Lower leg skin (tissue), 4 donors: ENCODE results near the gene ADGRF5. TPM values are rescaled to one million over a fixed set of nuclear protein-coding genes. Genes with fewer than 3 reads are reported as not detected.

Source experiments
- DNase-seq, 2 donors: peaks; one replicate each; pipeline ENCODE4 v3.0.0-alpha.2; 2019; ENCODE audit warnings: low spot score in 2 of 2
- H3K4me3 ChIP-seq: fragments of 200-600 bp; sonication (generic); 2 replicates; pipeline ENCODE4 v1.5.1; 2017; ENCODE audit warnings: mild to moderate bottlenecking, low read depth; ENCODE audit not compliant: poor library complexity, severe bottlenecking
- POLR2A ChIP-seq, 2 donors: fragments of 450-650 bp; IDR thresholded peaks; one replicate each; pipeline ENCODE4 v1.6.1; 2016 to 2017; ENCODE audit warnings: antibody characterized with exemption in 2 of 2, mild to moderate bottlenecking in 1 of 2, moderate library complexity in 1 of 2
- WGBS, 2 donors: methylation state at CpG; one replicate each; pipeline ENCODE4 v1.1.5; 2018; 5-methylcytosine and 5-hydroxymethylcytosine counted together
- intact Hi-C: fragments of 100-400 bp; cut with DNase I; formaldehyde crosslinking; loops from one replicate; pipeline ENCODE4 v1.15.0; 2023; ENCODE audit warnings: low total_unique reads
- total RNA-seq, 4 donors: library from RNA; depleted of rRNA; stranded (reverse); fragments of >200 nt; gene quantifications; one replicate each; pipeline ENCODE4 v1.1.0, GENCODE V29; 2016
- TF ChIP-seq, protein P1 (sequence below), 3 donors: fragments of 450-650 bp; IDR thresholded peaks; one replicate each; pipeline ENCODE4 v1.5.1; 2016; ENCODE audit warnings: antibody characterized with exemption in 3 of 3, mild to moderate bottlenecking in 3 of 3, moderate library complexity in 2 of 3

Gene ADGRF5
- total RNA-seq, 4 donors from 2014 or later = 3.4 to 14.3 (median 7.4) TPM

DNA sequence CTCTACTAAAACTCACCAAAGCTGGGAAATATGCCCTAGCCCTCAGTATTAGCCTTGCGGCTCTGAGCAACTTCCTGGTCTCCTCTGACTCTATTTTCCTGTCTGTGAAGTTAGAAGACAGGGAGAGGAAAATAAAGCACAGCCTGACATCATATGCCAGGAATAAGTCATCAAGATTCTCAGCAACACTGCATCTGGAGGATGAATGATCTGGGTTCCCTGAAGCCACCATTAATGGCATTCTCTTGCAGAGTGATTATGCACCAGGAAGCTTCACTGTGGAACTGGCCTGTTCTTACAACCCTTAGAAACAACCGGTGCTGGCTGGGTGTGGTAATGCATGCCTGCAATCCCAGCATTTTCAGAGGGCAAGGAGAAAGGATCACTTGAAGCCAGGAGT lies 12.4 kb downstream of the ADGRF5 start:
- intact Hi-C loops = no loop called here

DNA sequence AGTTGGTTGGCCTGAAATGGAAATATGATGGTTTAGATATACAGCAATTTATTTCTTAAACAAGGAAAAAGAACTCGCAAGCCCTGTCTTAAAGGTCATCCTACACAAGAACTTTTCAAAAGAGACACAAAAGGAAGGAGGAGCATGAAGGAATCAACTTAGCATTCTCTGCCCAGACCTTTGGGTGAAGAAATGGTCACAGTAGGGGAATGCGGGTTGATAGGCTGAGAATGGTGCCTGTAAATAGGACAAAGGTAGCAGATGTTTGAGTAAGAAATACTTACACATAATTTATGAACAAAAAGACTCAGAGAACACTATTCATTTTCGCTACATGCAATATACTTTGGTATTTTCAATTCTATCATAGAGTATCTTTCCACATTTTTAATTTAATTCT lies 15.0 kb downstream of the ADGRF5 start:
- WGBS, 2 donors = 84 to 86% methylated on average over 3 of the region's 3 CpGs
- TF ChIP-seq, protein P1, sequence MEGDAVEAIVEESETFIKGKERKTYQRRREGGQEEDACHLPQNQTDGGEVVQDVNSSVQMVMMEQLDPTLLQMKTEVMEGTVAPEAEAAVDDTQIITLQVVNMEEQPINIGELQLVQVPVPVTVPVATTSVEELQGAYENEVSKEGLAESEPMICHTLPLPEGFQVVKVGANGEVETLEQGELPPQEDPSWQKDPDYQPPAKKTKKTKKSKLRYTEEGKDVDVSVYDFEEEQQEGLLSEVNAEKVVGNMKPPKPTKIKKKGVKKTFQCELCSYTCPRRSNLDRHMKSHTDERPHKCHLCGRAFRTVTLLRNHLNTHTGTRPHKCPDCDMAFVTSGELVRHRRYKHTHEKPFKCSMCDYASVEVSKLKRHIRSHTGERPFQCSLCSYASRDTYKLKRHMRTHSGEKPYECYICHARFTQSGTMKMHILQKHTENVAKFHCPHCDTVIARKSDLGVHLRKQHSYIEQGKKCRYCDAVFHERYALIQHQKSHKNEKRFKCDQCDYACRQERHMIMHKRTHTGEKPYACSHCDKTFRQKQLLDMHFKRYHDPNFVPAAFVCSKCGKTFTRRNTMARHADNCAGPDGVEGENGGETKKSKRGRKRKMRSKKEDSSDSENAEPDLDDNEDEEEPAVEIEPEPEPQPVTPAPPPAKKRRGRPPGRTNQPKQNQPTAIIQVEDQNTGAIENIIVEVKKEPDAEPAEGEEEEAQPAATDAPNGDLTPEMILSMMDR (IDR thresholded peaks at IDR 0.05) = no peak
- TF ChIP-seq POLR2A (IDR thresholded peaks at IDR 0.05) = no peak
- H3K4me3 ChIP-seq = no peak overlapping the region
- DNase-seq = no peak
- intact Hi-C loops = no loop called here

More for the DNA sequence above, 12.4 kb downstream of the ADGRF5 start:
- TF ChIP-seq POLR2A (IDR thresholded peaks at IDR 0.05) = no peak
- TF ChIP-seq, protein P1 (IDR thresholded peaks at IDR 0.05) = no peak
- no peak for DNase-seq
- 38 to 51% methylated on average over 2 of the region's 2 CpGs for WGBS, 2 donors
- no peak overlapping the region for H3K4me3 ChIP-seq

DNA sequence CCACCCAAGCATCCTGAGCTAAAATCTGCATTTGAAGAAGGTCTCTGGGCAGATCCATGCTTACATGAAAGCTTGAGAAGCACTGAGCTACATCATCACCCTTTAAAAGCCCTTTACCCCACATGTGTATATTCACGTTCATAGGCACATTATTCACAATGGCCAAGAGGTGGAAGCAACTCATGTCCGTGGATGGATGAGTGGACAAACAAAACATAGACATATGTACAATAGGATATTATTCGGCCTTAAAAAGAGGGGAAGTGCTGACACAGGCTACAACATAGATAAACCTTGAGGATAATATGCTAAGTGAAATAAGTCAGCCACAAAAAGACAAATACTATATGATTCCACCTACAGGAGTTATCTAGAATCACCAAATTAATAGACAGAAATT lies 17.6 kb downstream of the ADGRF5 start:
- H3K4me3 ChIP-seq = no peak overlapping the region
- WGBS, 2 donors = 78 to 94% methylated on average over 3 of the region's 3 CpGs
- intact Hi-C loops = no loop called here
- DNase-seq = no peak
- TF ChIP-seq POLR2A (IDR thresholded peaks at IDR 0.05) = no peak
- TF ChIP-seq, protein P1 (IDR thresholded peaks at IDR 0.05) = no peak

DNA sequence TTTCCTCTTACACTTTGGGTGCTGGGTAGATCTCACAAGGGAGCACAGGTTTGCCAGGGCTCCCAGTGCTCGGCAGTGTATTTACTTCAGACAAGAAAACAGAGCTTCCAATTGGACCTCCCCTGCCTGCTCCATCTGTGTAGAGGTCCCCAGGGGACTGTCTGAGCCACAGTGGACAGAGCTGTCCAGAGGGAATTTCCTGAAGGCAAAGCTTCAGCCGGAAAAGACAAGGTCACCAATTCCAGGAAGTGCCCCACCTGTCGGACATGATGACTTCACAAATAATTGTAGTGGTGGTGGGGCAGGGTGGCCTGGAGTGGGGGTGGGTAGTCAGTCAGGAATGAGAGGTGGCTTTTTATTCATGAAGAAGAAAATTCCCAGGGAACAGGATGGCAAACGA lies 18.6 kb downstream of the ADGRF5 start:
- DNase-seq = no peak
- intact Hi-C loops = no loop called here
- TF ChIP-seq, protein P1 (IDR thresholded peaks at IDR 0.05) = no peak
- no peak for TF ChIP-seq POLR2A (IDR thresholded peaks at IDR 0.05)
- no peak overlapping the region for H3K4me3 ChIP-seq
- 45 to 73% methylated on average over 4 of the region's 4 CpGs for whole genome bisulfite sequencing, 2 donors

DNA sequence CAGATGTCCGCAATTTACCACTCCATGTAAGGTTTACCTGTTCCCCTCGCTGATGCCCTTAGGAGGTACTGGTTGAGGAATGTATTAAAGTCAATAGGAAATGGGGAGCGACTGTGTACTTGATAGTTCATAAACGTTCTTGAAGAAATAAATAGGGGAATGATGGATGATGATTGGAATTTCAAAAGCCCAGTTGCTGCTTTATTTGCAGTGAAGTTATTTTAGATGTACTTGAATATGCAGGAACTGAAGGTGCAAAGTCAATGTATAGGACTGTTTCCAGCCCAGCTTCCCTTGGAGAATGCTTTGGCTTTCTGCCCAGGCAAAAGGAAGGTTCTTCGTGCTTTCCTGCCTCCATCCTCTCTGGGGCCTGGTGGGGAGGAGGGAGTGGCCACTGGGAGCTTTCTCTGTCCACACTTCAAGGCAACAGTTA lies 19.8 kb downstream of the ADGRF5 start:
- H3K4me3 ChIP-seq = no peak overlapping the region
- intact Hi-C loops = no loop called here
- TF ChIP-seq, protein P1 (IDR thresholded peaks at IDR 0.05) = no peak
- no peak for TF ChIP-seq POLR2A (IDR thresholded peaks at IDR 0.05)
- no peak for DNase-seq
- 35 to 38% methylated on average over 5 of the region's 5 CpGs for WGBS, 2 donors

DNA sequence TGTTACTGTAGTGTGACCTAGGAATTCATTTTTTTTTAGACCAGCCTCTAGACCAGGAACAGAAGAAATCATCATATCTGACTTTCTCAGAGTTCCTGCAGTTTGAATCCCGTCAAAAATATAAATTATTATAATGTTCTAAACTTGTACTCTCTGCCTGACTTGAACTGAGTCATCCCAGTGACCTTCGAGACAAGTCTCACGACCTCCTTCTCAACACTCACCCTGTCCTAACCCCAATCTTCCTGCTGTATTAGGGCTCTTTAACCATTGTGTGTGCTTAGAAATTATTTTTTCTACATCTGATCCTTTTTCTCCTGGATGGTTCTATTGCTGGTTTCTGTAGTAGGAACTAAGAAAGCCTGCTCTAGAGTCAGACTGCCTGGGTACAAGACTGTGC lies 21.5 kb downstream of the ADGRF5 start:
- no peak for TF ChIP-seq POLR2A (IDR thresholded peaks at IDR 0.05)
- TF ChIP-seq, protein P1 (IDR thresholded peaks at IDR 0.05) = no peak
- 56 to 66% methylated on average over 3 of the region's 3 CpGs for WGBS, 2 donors
- intact Hi-C loops = no loop called here
- no peak overlapping the region for H3K4me3 ChIP-seq
- DNase-seq = no peak
